ENCODE data around the gene WSB1. TPM values are rescaled to one million over a fixed set of nuclear protein-coding genes. Genes with fewer than 3 reads are reported as not detected.

The WSB1 gene
- total and polyA plus RNA-seq, 2 of the 8 experiments (the other 6 are each of a cell fraction or from before 2014, with no cell fraction given) = 113 to 140 TPM

GRCh38 chr17:27321372-27321771, 27.5 kb downstream of the WSB1 start (continued):
- TF ChIP-seq ATF2 (IDR thresholded peaks at IDR 0.05; ENCODE audit: low read length) (no peak), USF2 (IDR thresholded peaks at IDR 0.05; ENCODE audit: low read length) (no peak), GABPA (IDR thresholded peaks at IDR 0.05; ENCODE audit: borderline replicate concordance, insufficient read depth, low read length) (no peak)

Measured in H1 (cell line).